Measurements from ENCODE around the gene PC. TPM values are rescaled to one million over a fixed set of nuclear protein-coding genes. Genes with fewer than 3 reads are reported as not detected.
A peak's percentile ranks its signal among the peaks of the same experiment; 100 is the strongest.

PC gene
- total RNA-seq, 1 experiment from 2014 or later = 11.9 TPM

DNA sequence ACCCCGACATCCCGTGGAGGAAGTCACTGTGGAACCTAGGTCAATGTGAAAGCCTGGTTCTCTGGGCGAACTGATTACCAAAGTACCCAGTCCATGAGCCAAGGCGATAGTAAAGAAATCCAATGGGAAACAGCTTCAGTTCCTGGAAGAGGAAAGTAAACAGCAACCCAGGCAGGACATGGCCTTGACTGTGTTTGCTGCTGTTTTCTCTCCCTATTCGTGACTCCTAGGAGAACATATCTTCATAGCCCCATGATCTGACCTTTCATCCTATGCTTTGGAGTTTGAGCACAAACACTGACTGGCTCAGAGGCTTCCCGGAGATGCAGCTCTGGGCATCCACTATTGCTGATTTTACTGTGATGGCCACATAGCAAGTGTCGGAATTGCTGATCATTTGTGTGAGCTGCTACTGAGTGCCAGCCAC is 56.2 kb downstream of the PC start:
- in situ Hi-C loops (cut with HindIII; ENCODE audit: low pct_unique_long_range_greater_than_20kb, low sequenced_read_pairs) = no loop called here
- DNase-seq (ENCODE audit: low read depth) = no peak

DNA sequence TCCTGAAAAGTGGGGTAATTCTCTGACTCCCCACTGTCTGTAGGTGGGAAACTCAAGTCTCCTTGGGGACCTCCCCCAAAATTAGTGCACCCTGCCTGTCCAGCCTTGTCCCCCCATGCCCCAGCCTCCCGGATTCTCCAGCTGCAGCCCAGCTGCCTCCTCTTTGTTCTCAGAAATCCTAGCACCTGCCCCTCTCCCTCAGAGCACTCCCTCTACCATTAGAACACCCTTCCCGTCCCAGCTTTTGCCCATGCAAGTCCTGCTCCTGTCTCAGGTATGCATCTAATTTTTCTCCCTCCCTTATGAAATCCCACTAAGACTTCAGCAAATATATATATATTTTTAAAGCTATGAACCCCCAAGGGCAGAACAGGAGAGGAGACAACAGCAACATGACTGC is 64.0 kb downstream of the PC start:
- DNase-seq (ENCODE audit: low read depth) = no peak
- in situ Hi-C loops (cut with HindIII; ENCODE audit: low pct_unique_long_range_greater_than_20kb, low sequenced_read_pairs) = no loop called here

GRCh38 chr11:66892911-66893310 is 65.3 kb downstream of the PC start:
- in situ Hi-C loops (cut with HindIII; ENCODE audit: low pct_unique_long_range_greater_than_20kb, low sequenced_read_pairs) = no loop called here
- DNase-seq (ENCODE audit: low read depth) = no peak

DNA sequence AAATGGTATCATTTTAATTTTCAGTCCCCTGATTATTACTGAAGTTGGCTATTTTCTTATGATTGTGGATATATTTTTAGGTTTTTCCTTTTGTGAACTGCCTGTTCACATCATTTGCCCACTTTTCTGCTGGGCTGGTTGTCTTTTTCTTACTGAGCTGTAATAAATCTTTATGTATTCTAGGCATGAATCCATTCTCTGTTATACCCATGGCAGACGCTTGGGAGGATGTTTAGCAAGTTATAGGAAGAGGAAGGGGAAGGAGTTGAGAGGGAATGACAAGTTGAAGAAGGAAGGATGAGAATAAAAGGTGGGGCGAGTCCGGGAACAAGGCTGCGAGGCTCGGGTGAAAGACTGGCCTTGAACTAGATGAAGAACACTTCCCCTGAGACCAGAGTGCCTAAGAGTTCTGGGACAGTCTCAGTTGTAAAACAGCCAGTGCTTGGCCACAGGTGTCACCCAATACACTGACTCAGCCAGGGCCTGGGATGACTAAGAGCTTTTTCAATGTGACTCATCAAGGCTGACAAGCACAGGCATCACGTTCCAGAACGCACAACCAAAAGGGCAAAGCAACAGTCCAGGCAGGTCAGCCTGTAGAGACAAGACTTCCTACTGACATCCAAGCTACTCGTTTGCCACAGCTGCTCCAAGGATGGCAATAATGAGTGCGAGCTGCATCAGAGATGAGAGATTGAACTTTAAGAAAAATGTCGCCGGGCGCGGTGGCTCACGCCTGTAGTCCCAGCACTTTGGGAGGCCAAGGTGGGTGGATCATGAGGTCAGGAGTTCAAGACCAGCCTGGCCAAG is 66.1 kb downstream of the PC start:
- in situ Hi-C loops (cut with HindIII; ENCODE audit: low pct_unique_long_range_greater_than_20kb, low sequenced_read_pairs) = no loop called here
- peak; percentile 89 for DNase-seq (ENCODE audit: low read depth)

DNA sequence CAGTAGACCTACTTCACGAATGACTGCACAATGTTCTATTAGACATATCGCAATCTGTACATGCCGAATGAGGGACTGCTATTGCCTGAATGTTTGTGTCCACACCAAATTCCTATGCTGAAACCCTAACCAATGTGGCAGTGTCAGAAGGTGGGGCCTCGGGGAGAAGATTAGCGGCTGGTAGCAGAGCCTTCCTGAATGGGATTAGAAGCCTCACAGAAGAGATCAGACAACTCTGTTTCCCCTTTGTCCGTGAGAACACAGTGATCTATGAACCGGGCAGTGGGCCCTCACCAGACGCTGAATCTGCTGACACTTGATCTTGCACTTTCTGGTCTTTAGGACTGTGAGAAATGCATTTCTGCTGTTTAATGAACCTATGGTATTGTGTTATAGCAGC is 68.2 kb downstream of the PC start:
- DNase-seq (ENCODE audit: low read depth) = peak; percentile 45
- in situ Hi-C loops (cut with HindIII; ENCODE audit: low pct_unique_long_range_greater_than_20kb, low sequenced_read_pairs) = no loop called here

DNA sequence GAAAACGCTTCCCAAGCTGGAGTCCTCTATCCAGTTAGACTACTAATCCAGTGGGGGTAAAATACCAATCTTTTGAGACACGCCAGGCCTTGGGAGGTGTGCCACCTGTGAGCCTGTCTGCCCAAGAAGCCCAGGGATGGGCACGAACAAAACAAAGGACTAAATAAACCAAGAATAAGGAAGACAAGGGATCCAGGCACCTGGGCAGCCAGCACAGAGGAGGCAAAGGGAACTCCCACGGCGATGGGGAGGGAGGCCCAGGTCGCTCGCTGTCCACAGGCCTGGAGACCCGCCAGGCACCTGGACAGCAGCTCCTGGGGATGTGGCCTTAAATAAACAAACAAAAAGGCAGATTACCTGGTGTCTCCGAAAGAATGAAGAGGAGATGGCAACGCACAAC is 69.9 kb downstream of the PC start:
- DNase-seq (ENCODE audit: low read depth) = no peak
- in situ Hi-C loops (cut with HindIII; ENCODE audit: low pct_unique_long_range_greater_than_20kb, low sequenced_read_pairs) = no loop called here

GRCh38 chr11:66887526-66887925 is 70.7 kb downstream of the PC start:
- no peak for DNase-seq (ENCODE audit: low read depth)
- in situ Hi-C loops (cut with HindIII; ENCODE audit: low pct_unique_long_range_greater_than_20kb, low sequenced_read_pairs) = no loop called here

DNA sequence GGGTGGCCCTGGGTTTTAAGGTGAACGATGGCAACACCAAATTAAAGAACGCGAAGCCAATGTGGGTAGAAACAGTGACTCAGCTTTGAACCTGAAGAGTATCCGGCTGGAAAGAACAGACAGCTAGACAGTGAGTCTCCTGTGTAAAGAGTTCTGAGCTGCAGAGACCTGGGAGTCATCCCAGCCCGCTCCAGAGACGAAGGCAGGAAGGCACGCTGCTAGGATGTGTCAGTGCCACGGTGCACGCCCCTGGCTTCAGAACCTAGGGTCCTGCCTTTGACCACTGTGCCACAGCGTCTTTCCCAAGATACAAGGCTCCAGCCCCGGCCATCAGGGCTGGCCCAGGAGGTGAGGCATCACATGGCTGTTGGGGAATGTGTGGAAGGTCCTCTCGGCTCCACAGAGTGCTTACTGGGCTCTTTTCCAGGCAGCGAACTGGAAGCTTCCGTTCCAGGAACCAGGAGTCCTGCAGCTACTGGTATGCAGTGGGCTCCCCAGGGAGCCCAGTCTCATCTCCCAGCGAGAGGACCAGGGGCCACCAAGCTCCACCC is 71.4 kb downstream of the PC start:
- DNase-seq (ENCODE audit: low read depth) = peak; percentile 66
- in situ Hi-C loops (cut with HindIII; ENCODE audit: low pct_unique_long_range_greater_than_20kb, low sequenced_read_pairs) = no loop called here

GRCh38 chr11:66885950-66886440 is 72.2 kb downstream of the PC start:
- no peak for DNase-seq (ENCODE audit: low read depth)
- in situ Hi-C loops (cut with HindIII; ENCODE audit: low pct_unique_long_range_greater_than_20kb, low sequenced_read_pairs) = no loop called here

- in situ Hi-C loops (cut with HindIII; ENCODE audit: low pct_unique_long_range_greater_than_20kb, low sequenced_read_pairs) = no loop called here
- DNase-seq (ENCODE audit: low read depth) = no peak
Measured at GRCh38 chr11:66885469-66885868, 72.7 kb downstream of the PC start.

DNA sequence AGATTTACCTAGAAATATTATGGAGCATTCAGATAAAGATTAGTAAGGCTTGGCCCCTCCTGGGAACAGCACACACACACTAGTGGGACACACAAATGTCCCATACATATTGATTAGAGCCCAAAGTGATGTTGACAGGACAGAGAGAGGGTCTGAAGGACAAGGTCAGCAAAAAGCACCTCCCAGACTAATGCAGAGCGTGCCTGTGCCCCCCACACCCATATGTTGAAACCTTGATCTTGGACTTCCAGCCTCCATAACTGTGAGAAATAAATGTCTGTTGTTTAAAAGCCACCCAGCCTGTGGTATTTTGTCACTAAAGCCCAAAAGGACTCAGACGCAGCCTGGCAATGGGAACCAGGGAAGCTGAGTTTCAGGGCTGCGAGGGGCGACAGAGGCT is 73.7 kb downstream of the PC start:
- in situ Hi-C loops (cut with HindIII; ENCODE audit: low pct_unique_long_range_greater_than_20kb, low sequenced_read_pairs) = no loop called here
- no peak for DNase-seq (ENCODE audit: low read depth)

- DNase-seq (ENCODE audit: low read depth) = peak; percentile 88
- in situ Hi-C loops (cut with HindIII; ENCODE audit: low pct_unique_long_range_greater_than_20kb, low sequenced_read_pairs) = no loop called here
Measured at GRCh38 chr11:66883016-66883965, 74.9 kb downstream of the PC start.

DNA sequence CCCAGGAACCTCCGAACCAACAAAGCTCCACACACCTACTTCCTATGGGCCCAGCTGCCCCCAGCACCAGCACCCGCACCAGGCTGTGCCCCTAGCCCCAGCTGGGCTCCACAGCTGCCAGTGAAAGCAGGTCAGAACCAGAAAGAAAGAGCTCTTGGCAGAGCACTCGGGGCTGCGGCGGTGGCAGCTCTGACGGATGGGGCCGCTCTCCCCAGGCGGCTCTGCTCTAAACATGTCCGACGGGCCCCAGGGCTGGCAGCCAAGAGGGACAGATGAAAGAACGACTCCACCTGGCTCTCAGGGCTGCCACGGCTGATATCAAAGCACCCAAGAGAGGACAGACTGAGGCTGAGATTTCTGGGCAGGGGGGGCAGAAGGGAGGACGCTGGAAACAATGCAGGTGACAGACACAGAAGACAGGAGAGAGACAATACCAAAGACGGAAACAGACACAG is 75.6 kb downstream of the PC start:
- in situ Hi-C loops (cut with HindIII; ENCODE audit: low pct_unique_long_range_greater_than_20kb, low sequenced_read_pairs) = no loop called here
- no peak for DNase-seq (ENCODE audit: low read depth)

- in situ Hi-C loops (cut with HindIII; ENCODE audit: low pct_unique_long_range_greater_than_20kb, low sequenced_read_pairs) = no loop called here
- DNase-seq (ENCODE audit: low read depth) = no peak
Measured at GRCh38 chr11:66881927-66882452, 76.2 kb downstream of the PC start.

- no peak for DNase-seq (ENCODE audit: low read depth)
- in situ Hi-C loops (cut with HindIII; ENCODE audit: low pct_unique_long_range_greater_than_20kb, low sequenced_read_pairs) = no loop called here
Measured at GRCh38 chr11:66881451-66881835, 76.7 kb downstream of the PC start.

DNA sequence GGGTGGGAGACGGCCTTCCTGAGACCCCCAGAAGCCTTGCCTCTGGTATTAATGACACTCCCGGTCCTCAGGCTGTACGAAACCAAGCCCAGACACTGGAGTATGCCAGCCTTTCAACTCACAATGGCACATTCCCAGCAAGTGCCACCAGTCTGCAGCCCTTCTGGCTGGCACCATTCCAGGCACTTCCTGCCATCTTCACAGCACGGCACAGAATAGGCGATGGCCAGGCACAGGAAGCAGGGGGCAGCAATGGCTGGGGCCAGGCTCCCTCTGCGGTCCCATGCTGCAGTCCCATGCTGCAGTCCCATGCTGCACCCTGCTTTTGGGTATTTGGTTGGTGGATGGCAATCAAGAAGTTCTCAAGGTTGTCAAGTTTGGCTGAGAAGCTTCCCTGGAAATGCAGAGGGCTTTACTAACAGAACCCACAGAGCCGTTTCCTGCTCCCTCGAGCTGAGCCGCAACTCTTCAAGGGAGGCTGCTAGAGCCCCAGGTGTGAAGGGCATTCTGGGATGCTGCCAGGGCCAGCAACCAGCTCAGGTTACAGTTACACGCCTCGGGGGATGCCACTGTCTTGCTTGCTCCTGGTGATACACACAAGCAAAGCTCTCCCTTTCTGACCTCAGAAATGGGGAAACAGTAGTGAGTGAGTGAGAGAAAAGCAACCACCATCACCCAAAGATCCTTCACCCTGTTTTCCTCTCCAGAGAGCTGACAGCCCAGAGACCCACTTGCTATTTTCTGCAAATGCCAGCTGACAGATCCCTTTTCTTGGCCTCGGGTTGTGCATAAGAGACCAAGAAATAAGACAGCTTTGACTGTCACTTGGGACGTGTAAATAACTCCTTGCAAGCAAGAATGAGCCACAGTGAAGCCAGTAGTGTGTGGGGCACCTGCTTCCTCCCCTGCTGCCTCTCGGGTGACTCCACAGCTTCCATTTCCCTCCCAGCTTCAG is 77.4 kb downstream of the PC start:
- in situ Hi-C loops (cut with HindIII; ENCODE audit: low pct_unique_long_range_greater_than_20kb, low sequenced_read_pairs) = no loop called here
- no peak for DNase-seq (ENCODE audit: low read depth)

DNA sequence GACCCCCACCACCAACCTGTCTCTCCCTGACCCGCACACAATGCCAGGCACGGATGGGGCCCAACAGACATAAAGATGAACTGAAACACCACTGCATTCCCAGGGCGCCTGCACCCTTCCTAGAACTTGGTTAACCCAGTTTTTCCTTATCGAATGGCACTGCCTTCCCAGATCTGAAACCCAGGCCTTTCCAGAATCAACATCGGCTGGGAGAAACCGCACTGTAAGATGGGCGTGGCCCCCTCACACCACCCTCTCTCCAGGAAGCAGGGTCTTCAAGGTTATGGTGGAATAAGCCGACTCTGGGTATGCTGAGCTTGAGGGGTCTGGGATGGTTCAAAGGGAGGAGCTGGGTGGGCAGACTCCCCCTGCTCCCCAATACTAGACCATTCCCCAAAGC is 78.2 kb downstream of the PC start:
- in situ Hi-C loops (cut with HindIII; ENCODE audit: low pct_unique_long_range_greater_than_20kb, low sequenced_read_pairs) = no loop called here

DNA sequence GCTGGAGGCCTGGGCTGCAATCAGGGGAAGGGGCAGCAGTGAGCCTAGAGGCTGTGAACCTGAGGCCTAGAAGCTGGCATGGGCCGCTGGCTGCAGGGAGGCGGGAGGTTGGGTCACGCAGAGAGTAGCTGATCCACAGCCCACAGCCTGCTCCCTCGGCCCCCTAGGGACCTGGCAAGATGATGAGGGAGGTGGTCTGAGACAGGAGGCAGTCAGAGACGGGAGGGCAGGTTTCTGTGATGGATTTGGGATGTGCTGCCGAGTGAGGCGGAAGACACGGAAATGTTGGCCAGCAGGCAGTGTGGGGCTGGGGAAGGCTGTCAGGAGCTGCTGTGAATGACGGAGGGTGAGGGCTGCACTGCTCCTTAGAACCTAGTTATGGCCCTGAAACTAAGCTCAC is 78.6 kb downstream of the PC start:
- in situ Hi-C loops (cut with HindIII; ENCODE audit: low pct_unique_long_range_greater_than_20kb, low sequenced_read_pairs) = no loop called here
- no peak for DNase-seq (ENCODE audit: low read depth)

More for the DNA sequence above, 78.2 kb downstream of the PC start:
- no peak for DNase-seq (ENCODE audit: low read depth)

Data from Caki2 (cell line).